Measurements from ENCODE around the gene FLVCR2.

FLVCR2 gene

GRCh38 chr14:75602503-75602902 lies 24.1 kb downstream of the FLVCR2 start:
- TF ChIP-seq CTCF (IDR thresholded peaks at IDR 0.05; ENCODE audit: control insufficient read depth, extremely low read depth, insufficient read depth), result no peak
- H3K4me3 ChIP-seq (ENCODE audit: low read depth, low read length), result no peak overlapping the region
- DNase-seq (ENCODE audit: low read depth), result no peak

- no peak for DNase-seq (ENCODE audit: low read depth)
- no peak overlapping the region for H3K4me3 ChIP-seq (ENCODE audit: low read depth, low read length)
- no peak for TF ChIP-seq CTCF (IDR thresholded peaks at IDR 0.05; ENCODE audit: control insufficient read depth, extremely low read depth, insufficient read depth)
Measured at GRCh38 chr14:75604979-75605851, 26.8 kb downstream of the FLVCR2 start.

DNA sequence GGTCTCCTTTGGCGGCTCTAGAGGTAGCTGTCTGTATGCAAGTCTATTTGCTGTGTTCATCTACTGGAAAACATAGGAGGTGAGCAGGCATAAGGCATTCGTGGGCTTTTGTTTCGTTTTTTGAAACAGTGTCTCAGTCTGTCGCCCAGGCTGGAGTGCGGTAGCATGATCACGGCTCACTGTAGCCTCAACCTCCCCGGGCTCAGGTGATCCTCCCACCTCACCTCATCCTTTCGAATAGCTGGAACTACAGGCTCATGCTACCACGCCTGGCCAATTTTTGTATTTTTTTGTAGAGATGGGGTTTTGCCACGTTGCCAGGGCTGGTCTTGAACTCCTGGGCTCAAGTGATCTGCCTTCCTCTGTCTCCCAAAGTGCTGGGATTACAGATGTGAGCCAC lies 27.5 kb downstream of the FLVCR2 start:
- H3K4me3 ChIP-seq (ENCODE audit: low read depth, low read length), result no peak overlapping the region
- DNase-seq (ENCODE audit: low read depth), result no peak
- no peak for TF ChIP-seq CTCF (IDR thresholded peaks at IDR 0.05; ENCODE audit: control insufficient read depth, extremely low read depth, insufficient read depth)

- TF ChIP-seq CTCF (IDR thresholded peaks at IDR 0.05; ENCODE audit: control insufficient read depth, extremely low read depth, insufficient read depth), result no peak
- DNase-seq (ENCODE audit: low read depth), result no peak
- H3K4me3 ChIP-seq (ENCODE audit: low read depth, low read length), result no peak overlapping the region
Measured at GRCh38 chr14:75607044-75607443, 28.6 kb downstream of the FLVCR2 start.

DNA sequence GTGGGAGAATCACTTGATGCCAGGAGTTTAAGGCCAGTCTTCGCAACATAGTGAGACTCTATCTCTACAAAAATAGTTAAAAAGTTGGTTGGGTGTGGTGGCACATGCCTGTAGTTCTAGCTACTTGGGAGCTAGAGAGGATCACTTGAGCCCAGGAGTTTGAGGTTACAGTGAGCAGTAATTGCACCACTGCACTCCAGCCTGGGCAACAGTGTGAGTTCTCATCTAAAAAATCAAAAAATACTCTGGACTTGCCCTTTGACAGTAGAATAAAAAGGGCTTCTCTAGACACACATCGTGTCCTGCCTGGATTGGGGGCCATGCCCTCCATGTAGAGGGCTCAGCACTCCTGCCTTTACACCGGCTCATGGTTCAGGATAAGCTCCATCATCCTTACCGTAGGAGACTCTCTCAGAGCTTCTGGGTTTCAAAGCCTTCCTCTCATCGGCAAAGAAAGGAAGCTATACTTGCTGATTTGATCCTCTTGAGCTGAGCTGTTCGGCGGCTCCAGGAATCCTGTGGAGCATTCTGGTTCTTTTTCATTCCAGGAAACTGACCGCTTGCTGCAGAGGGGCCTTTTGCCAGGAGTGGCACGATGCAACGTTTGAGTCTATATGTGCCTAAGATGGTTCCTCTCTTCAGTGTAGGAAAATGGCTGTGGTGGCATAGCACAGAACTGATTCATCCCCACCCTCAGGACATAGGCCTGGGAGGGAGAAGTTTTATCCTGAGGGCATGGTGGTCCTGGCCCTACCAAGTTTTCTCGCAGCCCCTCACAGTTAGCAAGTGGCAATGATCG lies 29.6 kb downstream of the FLVCR2 start:
- DNase-seq (ENCODE audit: low read depth), result no peak
- H3K4me3 ChIP-seq (ENCODE audit: low read depth, low read length), result no peak overlapping the region
- TF ChIP-seq CTCF (IDR thresholded peaks at IDR 0.05; ENCODE audit: control insufficient read depth, extremely low read depth, insufficient read depth), result no peak

DNA sequence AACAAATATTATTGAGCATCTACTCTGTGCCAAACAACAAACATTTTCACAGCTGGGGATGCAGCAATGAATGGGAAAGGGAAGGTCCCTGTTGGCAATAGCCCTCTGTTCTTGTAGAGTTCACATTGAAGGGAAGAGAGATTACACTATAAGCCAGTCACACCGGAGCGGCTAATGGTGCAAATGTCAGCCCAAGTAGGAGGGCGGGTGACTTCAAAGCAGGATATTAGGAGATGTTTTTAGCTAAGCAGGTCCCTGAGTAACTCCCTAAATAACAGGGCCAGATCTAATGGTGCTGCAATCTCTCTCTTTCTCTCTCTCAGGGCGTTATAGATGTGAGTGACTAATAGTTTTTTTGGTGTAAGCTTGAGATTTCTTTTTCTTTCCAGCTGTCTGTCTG lies 30.7 kb downstream of the FLVCR2 start:
- TF ChIP-seq CTCF (IDR thresholded peaks at IDR 0.05; ENCODE audit: control insufficient read depth, extremely low read depth, insufficient read depth), result no peak
- no peak for DNase-seq (ENCODE audit: low read depth)
- H3K4me3 ChIP-seq (ENCODE audit: low read depth, low read length), result no peak overlapping the region
